Activated CD8-positive, alpha-beta memory T cell treated with anti-CD3 and anti-CD28 coated beads, Interleukin-2, amount 50 U/mL, for 1 hour (primary cell): ENCODE measurements around the gene RSPO4.

ENCODE experiments used
- DNase-seq: peaks from one replicate; pipeline ENCODE4 v3.0.0-alpha.2; 2020; ENCODE audit errors: extremely low read depth

Gene RSPO4

GRCh38 chr20:910132-910869 is 91.8 kb downstream of the RSPO4 start:
- no peak for DNase-seq

DNA sequence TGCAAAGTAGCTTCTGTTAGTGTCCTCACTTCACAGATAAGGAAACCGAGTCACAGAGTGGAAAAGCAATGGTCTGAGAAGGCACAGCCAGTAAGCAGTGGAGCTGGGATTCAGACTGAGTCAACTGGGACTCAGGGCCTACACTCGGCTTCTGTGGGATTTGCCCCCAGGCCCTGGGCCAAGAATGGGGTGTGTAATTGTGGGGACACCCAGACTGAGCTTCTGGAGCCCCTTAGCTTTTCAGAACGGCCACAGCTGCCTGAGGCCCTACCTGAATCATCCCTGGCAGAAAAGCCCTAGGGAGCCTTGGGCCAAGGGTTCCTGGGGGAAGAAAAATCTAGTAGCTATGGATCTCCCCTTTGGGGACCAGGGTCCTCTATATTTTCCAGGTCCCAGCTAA is 92.5 kb downstream of the RSPO4 start:
- DNase-seq = no peak
